GM19395 (cell line): ENCODE measurements around the gene INTS7.
"Not testable (repeated sequence)": the region's sequence is repeated elsewhere in the genome, so short reads cannot be mapped to it uniquely, and the experiment has no call there.

Experiments
- ATAC-seq: cut with Tn5 transposase; IDR thresholded peaks from one replicate; pipeline ENCODE4 v1.9.1; 2021; ENCODE audit warnings: mild to moderate bottlenecking, moderate library complexity; ENCODE audit not compliant: unreplicated experiment

Gene INTS7

GRCh38 chr1:211985556-211986264, 49.6 kb downstream of the INTS7 start:
- ATAC-seq: peak; percentile 88

- no peak for ATAC-seq
Observed at GRCh38 chr1:211978596-211978995, 56.8 kb downstream of the INTS7 start.

- no peak for ATAC-seq
Observed at GRCh38 chr1:211975152-211975941, 60.0 kb downstream of the INTS7 start.

GRCh38 chr1:211973541-211973940, 61.8 kb downstream of the INTS7 start:
- no peak for ATAC-seq

- ATAC-seq: no peak
Observed at GRCh38 chr1:211968200-211968834, 67.0 kb downstream of the INTS7 start.

- ATAC-seq: no peak
Observed at GRCh38 chr1:211967704-211968103, 67.7 kb downstream of the INTS7 start.

- no peak for ATAC-seq
Observed at GRCh38 chr1:211965108-211965805, 70.1 kb downstream of the INTS7 start.

- no peak for ATAC-seq
Observed at GRCh38 chr1:211959680-211960079, 75.7 kb downstream of the INTS7 start.

GRCh38 chr1:211959221-211959620, 76.1 kb downstream of the INTS7 start:
- ATAC-seq: no peak

- ATAC-seq: not testable (repeated sequence)
Observed at GRCh38 chr1:211954028-211954427, 81.3 kb downstream of the INTS7 start.

- ATAC-seq: not testable (repeated sequence)
Observed at GRCh38 chr1:211953543-211953942, 81.8 kb downstream of the INTS7 start.

GRCh38 chr1:211952299-211952698, 83.1 kb downstream of the INTS7 start:
- ATAC-seq: no peak

- peak; percentile 99 for ATAC-seq
Observed at GRCh38 chr1:211951856-211952255, 83.5 kb downstream of the INTS7 start.

GRCh38 chr1:211948377-211948776, 87.0 kb downstream of the INTS7 start:
- ATAC-seq: no peak

- no peak for ATAC-seq
Observed at GRCh38 chr1:211947396-211948295, 87.7 kb downstream of the INTS7 start.

GRCh38 chr1:211944733-211945500, 90.4 kb downstream of the INTS7 start:
- ATAC-seq: no peak

- no peak for ATAC-seq
Observed at GRCh38 chr1:211942583-211942982, 92.8 kb downstream of the INTS7 start.

- peak; percentile 82 for ATAC-seq
Observed at GRCh38 chr1:211939876-211940468, 95.4 kb downstream of the INTS7 start.

- no peak for ATAC-seq
Observed at GRCh38 chr1:211938561-211938997, 96.8 kb downstream of the INTS7 start.
